Kidney (tissue), 14 donors: ENCODE results near the gene USH1G. TPM values are rescaled to one million over a fixed set of nuclear protein-coding genes. Genes with fewer than 3 reads are reported as not detected.

Experiments used
- DNase-seq, 5 donors: peaks; one replicate each; pipeline ENCODE4 v3.0.0-alpha.2; 2013 to 2020
- FAIRE-seq: peaks from 2 replicates; lab custom pipeline; 2012; peaks lifted over from hg19 to GRCh38; lab: Jason Lieb, UNC
- H3K27ac ChIP-seq, 2 donors: one replicate each; pipeline ENCODE4 v1.7.0; 2013; ENCODE audit warnings: low read depth in 2 of 2, low read length in 2 of 2, inconsistent platforms in 1 of 2
- H3K27me3 ChIP-seq: one replicate; pipeline ENCODE4 v1.7.1; 2013; ENCODE audit warnings: low read length, inconsistent platforms; ENCODE audit not compliant: control insufficient read depth, insufficient read depth
- H3K36me3 ChIP-seq, 3 donors: one replicate each; pipeline versions ENCODE4 v1.7.0 to v1.7.1; 2013; ENCODE audit warnings: low read length in 3 of 3, control low read depth in 1 of 3, inconsistent platforms in 1 of 3; ENCODE audit not compliant: insufficient read depth in 3 of 3, control insufficient read depth in 2 of 3
- H3K4me1 ChIP-seq, 3 donors: one replicate each; pipeline versions ENCODE4 v1.7.0 to v1.7.1; 2013; ENCODE audit warnings: low read length in 3 of 3, inconsistent platforms in 1 of 3, low read depth in 1 of 3; ENCODE audit not compliant: control insufficient read depth in 2 of 3, insufficient read depth in 2 of 3
- H3K4me3 ChIP-seq, 3 donors: one replicate each; pipeline versions ENCODE4 v1.7.0 to v1.8.1; 2013; ENCODE audit warnings: low read length in 3 of 3, control low read depth in 1 of 3, inconsistent platforms in 1 of 3
- H3K9ac ChIP-seq, 3 donors: one replicate each; pipeline versions ENCODE4 v1.7.0 to v1.7.1; 2013; ENCODE audit warnings: low read length in 3 of 3, control low read depth in 1 of 3, inconsistent platforms in 1 of 3
- H3K9me3 ChIP-seq, 3 donors: one replicate each; pipeline versions ENCODE4 v1.7.0 to v1.7.1; 2013; ENCODE audit warnings: low read length in 3 of 3, control low read depth in 1 of 3, inconsistent platforms in 1 of 3; ENCODE audit not compliant: control insufficient read depth in 2 of 3, insufficient read depth in 1 of 3
- CTCF ChIP-seq: IDR thresholded peaks from 3 replicates; pipeline ENCODE4 v1.5.1; 2012; ENCODE audit warnings: mild to moderate bottlenecking, moderate library complexity, borderline replicate concordance; ENCODE audit not compliant: insufficient read depth; ENCODE audit errors: extremely low read depth
- intact Hi-C: fragments of 100-400 bp; cut with DNase I; formaldehyde crosslinking; loops from one replicate; pipeline ENCODE4 v1.11.1; 2022
- polyA plus RNA-seq: library from polyadenylated mRNA; stranded (reverse); fragments of 350-450 nt; fragmentation: Illumina TruSeq; extraction: RNeasy Lipid Tissue Mini Kit (QIAGEN cat#74804); gene quantifications from one replicate; pipeline ENCODE4 v1.2.3, GENCODE V29; 2014; ENCODE audit warnings: low read depth, low replicate concordance; ENCODE audit not compliant: insufficient read depth
- total RNA-seq: library from RNA; stranded (reverse); fragmentation: NEBNext Ultra II Directional; extraction: Animal tissue kit (Norgen Biotek cat#: 25700); gene quantifications from one replicate; pipeline ENCODE4 v1.2.1, GENCODE V29; 2021
- donor health status: control.
- donor health status: control.
- donor health status: control.
- donor health status: control.
- donor health status: control.
- donor health status: DM: yes; HTN: yes; CAD: no.
- donor health status: Normal renal cell carcinoma (clear cell type).

Gene USH1G
- total and polyA plus RNA-seq, 2 donors from 2014 or later, result 0.17 to 0.22 TPM

- TF ChIP-seq CTCF, result no peak
- intact Hi-C loops, result no loop called here
- Histone ChIP-seq H3K9me3 (no peaks in the 10 kb centered on the region), H3K4me3 (no peak overlapping the region), H3K9ac (no peak overlapping the region), H3K27me3 (no peaks in the 10 kb centered on the region), H3K36me3 (no peaks in the 10 kb centered on the region), H3K4me1 (peaks cover 0 to 3% (median 0%) of the 10 kb centered on the region in 3 donors), H3K27ac (no peak overlapping the region)
- DNase-seq (no peak), FAIRE-seq (no peak)
Measured at GRCh38 chr17:74878658-74879057, 44.4 kb downstream of the USH1G start.

- TF ChIP-seq CTCF, result no peak
- Histone ChIP-seq H3K27me3 (no peaks in the 10 kb centered on the region), H3K4me1 (peaks cover 0 to 3% (median 0%) of the 10 kb centered on the region in 3 donors), H3K36me3 (no peaks in the 10 kb centered on the region), H3K27ac (no peak overlapping the region), H3K9ac (no peak overlapping the region), H3K4me3 (no peak overlapping the region), H3K9me3 (no peaks in the 10 kb centered on the region)
- intact Hi-C loops, result no loop called here
- DNase-seq (no peak), FAIRE-seq (no peak)
Measured at GRCh38 chr17:74877592-74878548, 45.2 kb downstream of the USH1G start.

GRCh38 chr17:74875977-74876593 is 47.0 kb downstream of the USH1G start:
- Histone ChIP-seq H3K36me3 (no peaks in the 10 kb centered on the region), H3K27me3 (no peaks in the 10 kb centered on the region), H3K9me3 (no peaks in the 10 kb centered on the region), H3K4me1 (peaks cover 0 to 12% (median 4%) of the 10 kb centered on the region in 3 donors), H3K27ac (no peak overlapping the region), H3K9ac (no peak overlapping the region), H3K4me3 (no peak overlapping the region)
- intact Hi-C loops, result no loop called here
- DNase-seq (no peak), FAIRE-seq (no peak)
- TF ChIP-seq CTCF, result no peak
